H1 (cell line): ENCODE measurements around the gene PLSCR3. TPM values are rescaled to one million over a fixed set of nuclear protein-coding genes. Genes with fewer than 3 reads are reported as not detected.

Experiments used
- CTCF ChIA-PET: fragments of 300-600 bp; sonication (Branson Sonifier 250); formaldehyde crosslinking; loops from one replicate; lab custom pipeline; 2021; ENCODE audit not compliant: partially characterized antibody; lab: Charles Lee
- POLR2A ChIA-PET: fragments of 300-600 bp; sonication (Branson Sonifier 250); formaldehyde crosslinking; loops from one replicate; lab custom pipeline; 2021; ENCODE audit warnings: inconsistent platforms; ENCODE audit not compliant: partially characterized antibody; lab: Charles Lee
- DNase-seq, 2 experiments: peaks; one replicate each; pipeline versions ENCODE4 v3.0.0 to v3.0.0-alpha.2; 2010 to 2022; ENCODE audit warnings: low spot score in 2 of 2, low read depth in 1 of 2, mixed read lengths in 1 of 2
- FAIRE-seq: peaks from 2 replicates; lab custom pipeline; 2011; peaks lifted over from hg19 to GRCh38; lab: Jason Lieb, UNC
- H2AFZ ChIP-seq: 2 replicates; pipeline ENCODE4 v1.8.1; 2012; ENCODE audit warnings: low read length, inconsistent platforms
- H2AK5ac ChIP-seq: 2 replicates; pipeline ENCODE4 v1.6.1; 2013; ENCODE audit warnings: low read depth, low read length
- H2BK120ac ChIP-seq: replicated peaks from 2 replicates; pipeline ENCODE3; 2013; ENCODE audit warnings: low read depth, low read length, inconsistent platforms
- H2BK12ac ChIP-seq: 2 replicates; pipeline ENCODE4 v1.6.1; 2013; ENCODE audit warnings: low read depth, low read length
- H2BK15ac ChIP-seq: 2 replicates; pipeline ENCODE4 v1.6.1; 2013; ENCODE audit warnings: low read length
- H2BK20ac ChIP-seq: 2 replicates; pipeline ENCODE4 v1.6.1; 2013; ENCODE audit warnings: low read length
- H2BK5ac ChIP-seq: 2 replicates; pipeline ENCODE4 v1.6.1; 2013; ENCODE audit warnings: low read depth, low read length
- H3K14ac ChIP-seq: 2 replicates; pipeline ENCODE4 v1.6.1; 2013; ENCODE audit warnings: inconsistent platforms; ENCODE audit not compliant: insufficient read length
- H3K18ac ChIP-seq: 2 replicates; pipeline ENCODE4 v1.6.1; 2013; ENCODE audit warnings: low read length; ENCODE audit errors: extremely low read depth
- H3K23ac ChIP-seq: 2 replicates; pipeline ENCODE4 v1.6.1; 2013; ENCODE audit warnings: inconsistent platforms; ENCODE audit not compliant: insufficient read length
- H3K23me2 ChIP-seq: 2 replicates; pipeline ENCODE4 v1.6.1; 2013; ENCODE audit warnings: low read depth, low read length
- H3K27ac ChIP-seq: 2 replicates; pipeline ENCODE4 v1.6.1; 2011; ENCODE audit warnings: low read depth, low read length, inconsistent platforms
- H3K27me3 ChIP-seq, 4 experiments: replicated peaks in 1 of 4; 1 replicate in 1 of 4; 2 replicates in 3 of 4; pipeline versions ENCODE4 v1.6.1 to v1.8.1; 2011 to 2013; ENCODE audit warnings: low read length in 3 of 4, mild to moderate bottlenecking in 3 of 4, inconsistent platforms in 2 of 4, mixed read lengths in 2 of 4, moderate library complexity in 1 of 4; ENCODE audit not compliant: control insufficient read depth in 3 of 4, insufficient read depth in 3 of 4; ENCODE audit errors: extremely low read depth in 1 of 4
- H3K36me3 ChIP-seq, 4 experiments: 2 replicates each; pipeline versions ENCODE4 v1.6.1 to v1.8.1; 2011 to 2013; ENCODE audit warnings: mild to moderate bottlenecking in 4 of 4, low read length in 3 of 4, moderate library complexity in 2 of 4, control low read depth in 1 of 4, inconsistent platforms in 1 of 4; ENCODE audit not compliant: insufficient read depth in 4 of 4, control insufficient read depth in 2 of 4
- H3K4ac ChIP-seq: replicated peaks from 2 replicates; pipeline ENCODE3; 2013; ENCODE audit warnings: low read length, low read depth, mixed read lengths, inconsistent platforms; ENCODE audit not compliant: insufficient read length
- H3K4me1 ChIP-seq, 4 experiments: replicated peaks in 1 of 4; 1 replicate in 1 of 4; 2 replicates in 3 of 4; pipeline versions ENCODE4 v1.6.1 to v1.8.1; 2011 to 2013; ENCODE audit warnings: low read length in 3 of 4, inconsistent platforms in 2 of 4, mixed read lengths in 1 of 4; ENCODE audit not compliant: insufficient read depth in 4 of 4, control insufficient read depth in 3 of 4
- H3K4me2 ChIP-seq, 2 experiments: 2 replicates each; pipeline versions ENCODE4 v1.6.1 to v1.8.1; 2011 to 2013; ENCODE audit warnings: low read depth in 2 of 2, low read length in 2 of 2, control low read depth in 1 of 2, inconsistent platforms in 1 of 2, mild to moderate bottlenecking in 1 of 2; ENCODE audit not compliant: insufficient read depth in 1 of 2
- H3K4me3 ChIP-seq, 4 experiments: fragments of 200-600, 300-600 bp in 1 of 4; sonication (generic), shearing (Covaris generic), sonication (Bioruptor Twin) in 1 of 4; 2 replicates each; pipeline versions ENCODE4 v1.5.1 to v1.8.1; 2011 to 2016; ENCODE audit warnings: low read length in 4 of 4, low read depth in 3 of 4, control low read depth in 2 of 4, inconsistent platforms in 2 of 4, mild to moderate bottlenecking in 2 of 4, mixed read lengths in 1 of 4, moderate library complexity in 1 of 4; ENCODE audit not compliant: insufficient read depth in 2 of 4; ENCODE audit errors: extremely low read depth in 1 of 4
- H3K56ac ChIP-seq: replicated peaks from 2 replicates; pipeline ENCODE3; 2013; ENCODE audit warnings: low read depth, mild to moderate bottlenecking, mixed read lengths, low read length, inconsistent platforms; ENCODE audit not compliant: insufficient read length
- H3K79me1 ChIP-seq: 2 replicates; pipeline ENCODE4 v1.6.1; 2013; ENCODE audit warnings: low read depth, low read length, control low read depth
- H3K79me2 ChIP-seq, 2 experiments: 2 replicates each; pipeline versions ENCODE4 v1.6.1 to v1.8.1; 2012 to 2013; ENCODE audit warnings: low read length in 2 of 2, mild to moderate bottlenecking in 2 of 2, inconsistent platforms in 1 of 2; ENCODE audit not compliant: insufficient read depth in 2 of 2, control insufficient read depth in 1 of 2
- H3K9ac ChIP-seq, 4 experiments: replicated peaks in 1 of 4; 1 replicate in 1 of 4; 2 replicates in 3 of 4; pipeline versions ENCODE4 v1.6.1 to v1.8.1; 2011 to 2013; ENCODE audit warnings: low read depth in 3 of 4, low read length in 3 of 4, control low read depth in 2 of 4, mild to moderate bottlenecking in 2 of 4, moderate library complexity in 2 of 4, inconsistent platforms in 1 of 4; ENCODE audit errors: extremely low read depth in 1 of 4
- H3K9me3 ChIP-seq, 2 experiments: 2 replicates each; pipeline versions ENCODE4 v1.6.1 to v1.8.1; 2012 to 2013; ENCODE audit warnings: mild to moderate bottlenecking in 2 of 2, moderate library complexity in 2 of 2, control low read depth in 1 of 2, inconsistent platforms in 1 of 2, low read depth in 1 of 2, low read length in 1 of 2, mixed read lengths in 1 of 2; ENCODE audit not compliant: insufficient read depth in 2 of 2
- H4K20me1 ChIP-seq, 2 experiments: replicated peaks in 1 of 2; 2 replicates each; pipeline versions ENCODE3 to v1.8.1; 2011 to 2013; ENCODE audit warnings: inconsistent platforms in 2 of 2, low read length in 2 of 2, mild to moderate bottlenecking in 1 of 2; ENCODE audit not compliant: insufficient read depth in 2 of 2, control insufficient read depth in 1 of 2
- H4K5ac ChIP-seq: 2 replicates; pipeline ENCODE4 v1.6.1; 2013; ENCODE audit warnings: low read length, low read depth, mixed read lengths, inconsistent platforms; ENCODE audit not compliant: insufficient read length
- H4K8ac ChIP-seq: 2 replicates; pipeline ENCODE4 v1.8.0; 2013; ENCODE audit warnings: mild to moderate bottlenecking, moderate library complexity, low read length, inconsistent platforms; ENCODE audit not compliant: insufficient read depth; ENCODE audit errors: extremely low read depth
- H4K91ac ChIP-seq: replicated peaks from 2 replicates; pipeline ENCODE3; 2013; ENCODE audit warnings: low read length, mixed read lengths, inconsistent platforms; ENCODE audit not compliant: insufficient read length
- E2F6 ChIP-seq: IDR thresholded peaks from 2 replicates; pipeline ENCODE4 v1.6.1; 2012; ENCODE audit warnings: inconsistent platforms
- HDAC2 ChIP-seq, 2 experiments: fragments of 300-600 bp in 1 of 2; sonication (generic) in 1 of 2; IDR thresholded peaks; 2 replicates each; pipeline ENCODE4 v1.6.1; 2011 to 2012; ENCODE audit warnings: low read depth in 2 of 2, low read length in 2 of 2, mild to moderate bottlenecking in 2 of 2, moderate library complexity in 2 of 2, borderline replicate concordance in 1 of 2, inconsistent platforms in 1 of 2
- HDAC6 ChIP-seq: IDR thresholded peaks from one replicate; pipeline ENCODE4 v1.7.1; 2012; ENCODE audit warnings: low read depth, mild to moderate bottlenecking, inconsistent platforms, low read length, moderate library complexity
- MAX ChIP-seq: IDR thresholded peaks from 2 replicates; pipeline ENCODE4 v1.6.1; 2012; ENCODE audit warnings: inconsistent platforms
- POLR2A ChIP-seq, 2 experiments: IDR thresholded peaks; 1 replicate in 1 of 2; 2 replicates in 1 of 2; pipeline ENCODE4 v1.6.1; 2011; ENCODE audit warnings: low read depth in 2 of 2, low read length in 2 of 2, mild to moderate bottlenecking in 2 of 2; ENCODE audit errors: control extremely low read depth in 1 of 2
- TAF1 ChIP-seq: IDR thresholded peaks from 2 replicates; pipeline ENCODE4 v1.6.1; 2011; ENCODE audit warnings: mild to moderate bottlenecking, low read depth, low read length
- TEAD4 ChIP-seq: IDR thresholded peaks from 2 replicates; pipeline ENCODE4 v1.6.1; 2012; ENCODE audit warnings: low read depth, low read length, inconsistent platforms, mixed read lengths
- WGBS, 2 experiments: shearing (Covaris generic) in 1 of 2; methylation state at CpG; one replicate each; pipeline versions ENCODE4 v1.1.6 to v1.1.7; 2013 to 2015; ENCODE audit warnings: low lambda C conversion rate in 2 of 2, mixed read lengths in 2 of 2, inconsistent platforms in 1 of 2, low coverage in 1 of 2, missing lambda C conversion rate in 1 of 2; ENCODE audit not compliant: insufficient replicate concordance in 2 of 2, insufficient coverage in 1 of 2, insufficient read length in 1 of 2; ENCODE audit errors: extremely low coverage in 1 of 2, missing lambda C conversion rate in 1 of 2; 5-methylcytosine and 5-hydroxymethylcytosine counted together
- polyA plus RNA-seq, 7 experiments: library from polyadenylated mRNA; depleted of rRNA in 3 of 7; stranded (reverse) in 5 of 7; unstranded in 2 of 7; fragments of >200 nt in 5 of 7; fragments of 200-250 nt in 2 of 7; gene quantifications; 1 replicate in 5 of 7; 2 replicates in 1 of 7; 4 replicates in 1 of 7; pipeline versions ENCODE4 v1.2.1 to v1.2.3, GENCODE V29; 2011 to 2013; ENCODE audit warnings: missing spikeins in 2 of 7, mixed read lengths in 2 of 7
- total RNA-seq: library from RNA; stranded (reverse); fragmentation: NEBNext Ultra II Directional; extraction: Animal tissue kit (Norgen Biotek cat#: 25700); gene quantifications from 2 replicates; pipeline ENCODE4 v1.2.1, GENCODE V29; 2021

The PLSCR3 gene
- total and polyA plus RNA-seq, 2 of the 8 experiments (the other 6 are each of a cell fraction or from before 2014, with no cell fraction given) = 36.1 to 38.7 TPM

- DNase-seq = peak in 1 of 2 experiments; percentile 78
- Histone ChIP-seq H3K36me3 (peaks cover 0 to 24% (median 10%) of the 10 kb centered on the region in 4 experiments; a peak in 5 of 8 replicates), H4K5ac (peak overlapping the region; percentile 67), H3K27me3 (no peaks in the 10 kb centered on the region), H3K4me2 (peak overlapping the region; percentile 91 to 95), H3K9ac (peak overlapping the region in 2 of 4 experiments; percentile 5 to 26; a peak in 1 of 7 replicates), H3K79me1 (no peaks in the 10 kb centered on the region; the same call in 1 of the 2 replicates), H3K18ac (peak overlapping the region; percentile 90), H3K9me3 (no peaks in the 10 kb centered on the region), H3K4ac (no peak overlapping the region), H3K23ac (no peak overlapping the region), H4K91ac (no peak overlapping the region), H3K27ac (no peak overlapping the region), H3K56ac (peak overlapping the region; percentile 40), H2AFZ (no peak overlapping the region; the same call in 1 of the 2 replicates), H2BK15ac (no peak overlapping the region), H3K79me2 (no peaks in the 10 kb centered on the region), H2BK120ac (no peak overlapping the region), H4K20me1 (peaks cover under 1 to 8% of the 10 kb centered on the region in 2 experiments), H2BK5ac (peak overlapping the region; percentile 75; the same call in 1 of the 2 replicates), H3K23me2 (peaks cover 14% of the 10 kb centered on the region; the same call in 1 of the 2 replicates), H2BK12ac (no peak overlapping the region), H2AK5ac (no peak overlapping the region), H4K8ac (no peak overlapping the region; the same call in 1 of the 2 replicates), H3K4me1 (peaks cover 0 to 9% (median 3%) of the 10 kb centered on the region in 4 experiments; a peak in 6 of 7 replicates), H3K14ac (no peak overlapping the region), H2BK20ac (no peak overlapping the region), H3K4me3 (peak overlapping the region; percentile 69 to 83 (median 72))
- 3% methylated on average over 32 of the region's 48 CpGs; no CpG with 5 or more reads in 1 of the 2 experiments for WGBS, 2 experiments
- CTCF ChIA-PET = interaction anchor here (0.6 to 2.6 kb wide), 12 partner anchors 10 to 196 kb away, joined by 3 to 9 read pairs (median 4); partner anchors contain the start of genes KCTD11, SOX15 and SPEM1
- POLR2A ChIA-PET = interaction anchor here (0.9 to 4.9 kb wide), 9 partner anchors 9 to 159 kb away, joined by 3 to 29 read pairs (median 4); partner anchors contain the start of genes TMEM256 and TNK1
- FAIRE-seq = no peak
- peak; percentile 21; the same call in 1 of the 2 replicates for TF ChIP-seq TAF1
- peak; percentile 15; the same call in 1 of the 2 replicates for TF ChIP-seq E2F6
- TF ChIP-seq HDAC6 = no peak
- TF ChIP-seq HDAC2 (IDR thresholded peaks at IDR 0.05; ENCODE audit: borderline replicate concordance in 1 of 2, low read depth in 2 of 2, low read length in 2 of 2) = peak in 1 of 2 experiments; percentile 55; a peak in 1 of 4 replicates
- peak; percentile 80; the same call in 1 of the 2 replicates for TF ChIP-seq MAX
- 0 out of 3 replicates have a peak, but pooled peaks of 1 of the 2 experiments have one; percentile 0 for TF ChIP-seq POLR2A (IDR thresholded peaks at IDR 0.05; ENCODE audit: control extremely low read depth in 1 of 2, low read depth in 2 of 2, low read length in 2 of 2)
- TF ChIP-seq TEAD4 = peak; percentile 61
Observed at GRCh38 chr17:7393613-7394451, 493 bp downstream of the PLSCR3 start.
